Trophoblast cell (in vitro differentiated cells and primary cell): ENCODE measurements around the gene PPP1R13L.

Experiments
- DNase-seq, 2 donors: peaks; one replicate each; pipeline ENCODE4 v3.0.0-alpha.2; 2016
- H2AFZ ChIP-seq: 2 replicates; pipeline ENCODE4 v1.6.1; 2013; ENCODE audit warnings: low read length, moderate library complexity, mild to moderate bottlenecking; ENCODE audit not compliant: insufficient read depth, poor library complexity
- H2AK5ac ChIP-seq: 2 replicates; pipeline ENCODE4 v1.6.1; 2013; ENCODE audit warnings: mild to moderate bottlenecking, low read length
- H2BK120ac ChIP-seq: 2 replicates; pipeline ENCODE4 v1.6.1; 2013; ENCODE audit warnings: low read length, mild to moderate bottlenecking, moderate library complexity; ENCODE audit not compliant: insufficient read depth, poor library complexity
- H2BK12ac ChIP-seq: 2 replicates; pipeline ENCODE4 v1.6.1; 2013; ENCODE audit warnings: mild to moderate bottlenecking, low read length, moderate library complexity
- H2BK5ac ChIP-seq: 2 replicates; pipeline ENCODE4 v1.6.1; 2013; ENCODE audit warnings: low read length, low read depth, moderate library complexity, mild to moderate bottlenecking; ENCODE audit not compliant: poor library complexity
- H3K14ac ChIP-seq: 2 replicates; pipeline ENCODE4 v1.6.1; 2013; ENCODE audit warnings: mild to moderate bottlenecking, low read length
- H3K18ac ChIP-seq: 2 replicates; pipeline ENCODE4 v1.6.1; 2013; ENCODE audit warnings: mild to moderate bottlenecking, low read length
- H3K23ac ChIP-seq: 2 replicates; pipeline ENCODE4 v1.6.1; 2013; ENCODE audit warnings: low read length
- H3K27ac ChIP-seq: 2 replicates; pipeline ENCODE4 v1.5.1; 2013; ENCODE audit warnings: low read depth, mild to moderate bottlenecking, inconsistent platforms, low read length, moderate library complexity
- H3K27me3 ChIP-seq: 2 replicates; pipeline ENCODE4 v1.6.1; 2013; ENCODE audit warnings: inconsistent platforms, mild to moderate bottlenecking, low read length, moderate library complexity; ENCODE audit not compliant: insufficient read depth
- H3K36me3 ChIP-seq, 2 experiments: 1 replicate in 1 of 2; 2 replicates in 1 of 2; pipeline ENCODE4 v1.6.1; 2013; ENCODE audit warnings: low read length in 2 of 2, mild to moderate bottlenecking in 2 of 2, moderate library complexity in 1 of 2; ENCODE audit not compliant: insufficient read depth in 2 of 2, control insufficient read depth in 1 of 2
- H3K4ac ChIP-seq: 2 replicates; pipeline ENCODE4 v1.6.1; 2013; ENCODE audit warnings: low read depth, mild to moderate bottlenecking, low read length, moderate library complexity
- H3K4me1 ChIP-seq, 2 experiments: 1 replicate in 1 of 2; 2 replicates in 1 of 2; pipeline ENCODE4 v1.6.1; 2013; ENCODE audit warnings: low read length in 2 of 2, mild to moderate bottlenecking in 2 of 2, moderate library complexity in 1 of 2; ENCODE audit not compliant: insufficient read depth in 2 of 2, control insufficient read depth in 1 of 2
- H3K4me2 ChIP-seq: 2 replicates; pipeline ENCODE4 v1.6.1; 2013; ENCODE audit warnings: inconsistent platforms, mild to moderate bottlenecking, low read length, moderate library complexity
- H3K4me3 ChIP-seq: 2 replicates; pipeline ENCODE4 v1.5.1; 2013; ENCODE audit warnings: mild to moderate bottlenecking, low read depth, low read length, inconsistent platforms
- H3K79me1 ChIP-seq: one replicate; pipeline ENCODE4 v1.6.1; 2013; ENCODE audit warnings: low read length
- H3K79me2 ChIP-seq: 2 replicates; pipeline ENCODE4 v1.6.1; 2013; ENCODE audit warnings: low read length, mild to moderate bottlenecking; ENCODE audit not compliant: control insufficient read depth, insufficient read depth, poor library complexity
- H3K9ac ChIP-seq: 2 replicates; pipeline ENCODE4 v1.6.1; 2013; ENCODE audit warnings: mild to moderate bottlenecking, low read length
- H3K9me3 ChIP-seq: 2 replicates; pipeline ENCODE4 v1.6.1; 2013; ENCODE audit warnings: low read depth, mild to moderate bottlenecking, control low read depth, inconsistent platforms, low read length; ENCODE audit not compliant: insufficient read depth
- H4K12ac ChIP-seq: 2 replicates; pipeline ENCODE4 v1.6.1; 2013; ENCODE audit warnings: low read depth, mild to moderate bottlenecking, low read length, moderate library complexity
- H4K8ac ChIP-seq: 2 replicates; pipeline ENCODE4 v1.6.1; 2013; ENCODE audit warnings: low read depth, mild to moderate bottlenecking, low read length, moderate library complexity
- H4K91ac ChIP-seq: one replicate; pipeline ENCODE4 v1.6.1; 2013; ENCODE audit warnings: low read depth, mild to moderate bottlenecking, low read length, moderate library complexity
- WGBS: extraction: QIAGEN DNeasy Blood & Tissue Kit; methylation state at CpG from one replicate; pipeline ENCODE4 v1.1.7; 2013; ENCODE audit warnings: missing lambda C conversion rate; ENCODE audit not compliant: insufficient read length, insufficient coverage; ENCODE audit errors: extremely low coverage; 5-methylcytosine and 5-hydroxymethylcytosine counted together

Gene PPP1R13L

DNA sequence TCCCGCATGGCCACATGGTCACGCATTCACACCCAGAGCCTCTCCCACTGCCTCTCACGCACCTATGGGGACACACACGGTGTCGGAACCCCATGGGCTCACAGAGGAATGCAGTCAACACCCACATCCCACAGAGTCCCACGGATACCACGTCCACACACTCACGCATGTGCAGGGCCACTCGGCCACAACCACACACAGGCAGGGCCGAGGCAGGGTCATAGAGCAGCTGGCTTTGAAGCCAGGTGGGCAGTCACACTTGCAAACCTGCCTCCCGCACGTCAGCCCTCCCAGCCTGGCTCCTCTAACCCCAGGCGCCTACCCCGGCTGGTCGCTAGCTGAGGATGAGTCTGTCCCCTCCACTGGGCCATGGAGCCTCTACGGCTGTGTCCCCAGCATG, 42.6 kb downstream of the PPP1R13L start:
- no peak overlapping the region for H2BK120ac ChIP-seq
- H3K27me3 ChIP-seq: no peaks in the 10 kb centered on the region
- H3K23ac ChIP-seq: no peak overlapping the region
- no peak overlapping the region for H3K14ac ChIP-seq
- no peak overlapping the region for H2AK5ac ChIP-seq
- no peaks in the 10 kb centered on the region for H3K9me3 ChIP-seq
- H3K79me1 ChIP-seq: no peaks in the 10 kb centered on the region
- H3K79me2 ChIP-seq: no peaks in the 10 kb centered on the region
- H3K4ac ChIP-seq: no peak overlapping the region
- no peak overlapping the region for H2BK12ac ChIP-seq
- H4K12ac ChIP-seq: no peak overlapping the region
- H3K4me2 ChIP-seq: no peak overlapping the region
- H3K4me1 ChIP-seq: no peaks in the 10 kb centered on the region
- no peak overlapping the region for H3K18ac ChIP-seq
- H3K4me3 ChIP-seq: no peak overlapping the region
- DNase-seq: no peak
- no peak overlapping the region for H3K27ac ChIP-seq
- H2AFZ ChIP-seq: no peak overlapping the region
- no peak overlapping the region for H2BK5ac ChIP-seq
- H4K91ac ChIP-seq: no peak overlapping the region
- H3K9ac ChIP-seq: no peak overlapping the region
- H3K36me3 ChIP-seq: peaks cover 48 to 56% of the 10 kb centered on the region in 2 experiments
- WGBS: no CpG with 5 or more reads among the region's 16 CpGs
- no peak overlapping the region for H4K8ac ChIP-seq

DNA sequence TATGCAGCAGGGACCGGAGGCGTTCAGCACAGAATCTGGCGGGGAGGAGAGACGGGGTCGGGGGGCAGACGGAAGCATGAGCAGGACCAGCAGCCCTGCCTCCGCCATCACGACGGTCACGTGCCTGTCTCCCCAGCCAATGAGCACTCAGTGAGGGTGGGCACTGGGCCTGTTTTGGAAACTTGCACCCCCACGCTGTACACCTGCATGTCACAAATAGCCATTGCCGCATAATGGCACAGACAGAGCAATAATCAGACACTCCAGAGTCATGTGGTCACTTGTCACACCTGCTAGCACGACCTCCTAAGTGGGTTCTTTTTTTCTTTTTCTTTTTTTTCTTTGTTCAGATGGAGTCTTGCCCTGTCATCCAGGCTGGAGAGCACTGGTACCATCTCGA, 43.3 kb downstream of the PPP1R13L start:
- no peaks in the 10 kb centered on the region for H3K4me1 ChIP-seq
- no peak for DNase-seq
- H3K23ac ChIP-seq: no peak overlapping the region
- H3K27ac ChIP-seq: no peak overlapping the region
- H3K9ac ChIP-seq: no peak overlapping the region
- H4K12ac ChIP-seq: no peak overlapping the region
- no peak overlapping the region for H2AK5ac ChIP-seq
- no peaks in the 10 kb centered on the region for H3K27me3 ChIP-seq
- H2AFZ ChIP-seq: no peak overlapping the region
- no peaks in the 10 kb centered on the region for H3K79me2 ChIP-seq
- no peak overlapping the region for H3K18ac ChIP-seq
- H3K36me3 ChIP-seq: peaks cover 55 to 63% of the 10 kb centered on the region in 2 experiments
- H4K91ac ChIP-seq: no peak overlapping the region
- no peaks in the 10 kb centered on the region for H3K79me1 ChIP-seq
- H2BK120ac ChIP-seq: no peak overlapping the region
- no peak overlapping the region for H3K4me2 ChIP-seq
- no peak overlapping the region for H3K4me3 ChIP-seq
- H3K9me3 ChIP-seq: no peaks in the 10 kb centered on the region
- WGBS: no CpG with 5 or more reads among the region's 14 CpGs
- no peak overlapping the region for H4K8ac ChIP-seq
- no peak overlapping the region for H3K4ac ChIP-seq
- H2BK12ac ChIP-seq: no peak overlapping the region
- no peak overlapping the region for H3K14ac ChIP-seq
- H2BK5ac ChIP-seq: no peak overlapping the region

GRCh38 chr19:45358213-45358792, 46.6 kb downstream of the PPP1R13L start:
- no peak overlapping the region for H2BK120ac ChIP-seq
- H2BK5ac ChIP-seq: no peak overlapping the region
- no peak overlapping the region for H3K4me2 ChIP-seq
- no peak overlapping the region for H3K18ac ChIP-seq
- peaks cover 2% of the 10 kb centered on the region for H3K9me3 ChIP-seq
- no peak overlapping the region for H2BK12ac ChIP-seq
- H3K4ac ChIP-seq: no peak overlapping the region
- H3K4me3 ChIP-seq: no peak overlapping the region
- H3K27ac ChIP-seq: no peak overlapping the region
- no peak overlapping the region for H3K14ac ChIP-seq
- no peak overlapping the region for H4K91ac ChIP-seq
- no CpG with 5 or more reads among the region's 12 CpGs for WGBS
- no peak for DNase-seq
- H3K79me2 ChIP-seq: no peaks in the 10 kb centered on the region
- H3K36me3 ChIP-seq: peaks cover 67 to 74% of the 10 kb centered on the region in 2 experiments
- no peak overlapping the region for H2AK5ac ChIP-seq
- no peak overlapping the region for H4K12ac ChIP-seq
- H3K23ac ChIP-seq: no peak overlapping the region
- no peaks in the 10 kb centered on the region for H3K4me1 ChIP-seq
- H3K9ac ChIP-seq: no peak overlapping the region
- H3K27me3 ChIP-seq: no peaks in the 10 kb centered on the region
- H4K8ac ChIP-seq: no peak overlapping the region
- no peak overlapping the region for H2AFZ ChIP-seq
- H3K79me1 ChIP-seq: no peaks in the 10 kb centered on the region

DNA sequence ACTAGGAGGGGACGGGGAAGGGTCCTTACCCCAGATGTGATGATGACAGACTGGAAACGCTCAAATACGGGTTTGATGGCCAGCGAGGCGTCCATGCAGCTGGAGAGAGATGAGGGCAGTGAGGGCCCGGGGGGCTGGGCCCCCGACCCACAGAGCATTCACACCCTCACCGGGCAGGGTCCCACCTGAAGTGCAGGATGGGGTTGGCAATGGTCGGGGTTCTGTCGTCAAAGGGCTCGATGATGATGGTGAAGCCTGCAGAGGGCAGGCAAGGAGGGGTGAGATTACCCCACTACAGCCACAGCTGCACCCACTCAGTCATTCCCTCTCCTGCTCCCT, 47.5 kb downstream of the PPP1R13L start:
- Histone ChIP-seq H3K4ac (no peak overlapping the region), H3K23ac (no peak overlapping the region), H4K8ac (no peak overlapping the region), H2BK120ac (no peak overlapping the region), H3K36me3 (peaks cover 69 to 75% of the 10 kb centered on the region in 2 experiments), H4K91ac (no peak overlapping the region), H3K18ac (no peak overlapping the region), H3K4me1 (no peaks in the 10 kb centered on the region), H2BK12ac (no peak overlapping the region), H3K4me2 (no peak overlapping the region), H3K9me3 (peaks cover 2% of the 10 kb centered on the region), H3K4me3 (no peak overlapping the region), H4K12ac (no peak overlapping the region), H2AFZ (no peak overlapping the region), H3K79me2 (no peaks in the 10 kb centered on the region), H3K27ac (no peak overlapping the region), H3K79me1 (no peaks in the 10 kb centered on the region), H2BK5ac (no peak overlapping the region), H3K14ac (no peak overlapping the region), H2AK5ac (no peak overlapping the region), H3K27me3 (no peaks in the 10 kb centered on the region), H3K9ac (no peak overlapping the region)
- no CpG with 5 or more reads among the region's 11 CpGs for WGBS
- no peak for DNase-seq
